GM19438 (cell line): ENCODE data around the gene OCA2.
"Not testable (repeated sequence)": the region's sequence is repeated elsewhere in the genome, so short reads cannot be mapped to it uniquely, and the experiment has no call there.

Source experiments
- ATAC-seq: cut with Tn5 transposase; IDR thresholded peaks from one replicate; pipeline ENCODE4 v1.9.1; 2021; ENCODE audit warnings: low read depth; ENCODE audit not compliant: unreplicated experiment

OCA2 gene

DNA sequence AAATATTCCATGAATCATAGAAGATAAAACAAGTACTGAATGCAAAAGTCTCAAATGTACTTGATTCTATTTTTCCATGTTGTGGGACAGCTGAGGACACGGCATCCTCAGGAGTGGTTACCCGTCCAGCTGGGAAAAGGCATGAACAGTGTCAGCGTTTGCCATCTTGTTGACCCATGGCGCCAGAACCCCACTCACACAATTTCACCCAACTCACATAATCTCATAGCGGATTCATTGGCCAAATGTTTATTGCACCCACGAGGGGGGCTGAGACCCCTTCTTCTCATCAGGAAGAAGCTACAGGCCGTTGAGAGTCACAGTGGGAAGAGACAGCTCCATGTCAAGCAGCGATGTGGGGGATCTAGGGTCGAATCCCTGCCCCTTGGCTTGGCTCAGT lies 72.9 kb downstream of the OCA2 start:
- no peak for ATAC-seq

DNA sequence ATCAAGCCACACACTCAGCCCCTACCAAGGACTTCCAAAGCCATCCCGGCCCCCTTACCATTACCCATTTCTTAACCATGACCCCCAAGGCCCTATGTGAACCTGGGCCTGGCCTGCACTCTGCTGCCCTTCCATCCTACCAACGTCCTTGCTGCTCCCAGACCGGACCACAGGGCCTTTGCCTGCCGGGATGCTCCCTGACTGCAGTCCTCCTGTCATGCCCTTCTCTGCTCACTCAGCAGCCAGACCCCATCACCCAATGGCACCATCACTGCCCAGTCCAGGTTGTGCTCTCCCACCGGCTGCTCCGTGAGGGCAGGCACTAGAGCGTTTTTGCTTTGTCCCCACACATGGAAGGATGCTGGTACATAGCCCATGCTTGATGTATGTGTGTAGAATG lies 73.7 kb downstream of the OCA2 start:
- ATAC-seq: no peak

DNA sequence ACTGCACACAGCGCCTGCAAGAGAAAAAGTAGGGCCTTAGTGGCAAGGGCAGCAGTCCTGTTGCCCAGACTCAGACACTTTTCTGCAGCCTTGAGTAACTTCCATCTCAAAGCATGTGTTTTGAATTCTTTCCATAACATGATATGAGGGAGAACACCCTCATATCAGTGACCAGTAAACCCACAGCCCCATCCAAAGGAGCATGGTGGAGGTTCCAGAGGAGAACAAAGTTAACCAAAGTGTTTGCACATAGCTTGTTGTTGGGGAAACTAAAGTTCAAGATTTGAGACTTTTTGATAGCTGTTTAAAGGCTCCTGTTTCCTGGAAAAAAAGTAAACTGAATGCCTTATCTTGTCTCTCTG lies 74.2 kb downstream of the OCA2 start:
- no peak for ATAC-seq

DNA sequence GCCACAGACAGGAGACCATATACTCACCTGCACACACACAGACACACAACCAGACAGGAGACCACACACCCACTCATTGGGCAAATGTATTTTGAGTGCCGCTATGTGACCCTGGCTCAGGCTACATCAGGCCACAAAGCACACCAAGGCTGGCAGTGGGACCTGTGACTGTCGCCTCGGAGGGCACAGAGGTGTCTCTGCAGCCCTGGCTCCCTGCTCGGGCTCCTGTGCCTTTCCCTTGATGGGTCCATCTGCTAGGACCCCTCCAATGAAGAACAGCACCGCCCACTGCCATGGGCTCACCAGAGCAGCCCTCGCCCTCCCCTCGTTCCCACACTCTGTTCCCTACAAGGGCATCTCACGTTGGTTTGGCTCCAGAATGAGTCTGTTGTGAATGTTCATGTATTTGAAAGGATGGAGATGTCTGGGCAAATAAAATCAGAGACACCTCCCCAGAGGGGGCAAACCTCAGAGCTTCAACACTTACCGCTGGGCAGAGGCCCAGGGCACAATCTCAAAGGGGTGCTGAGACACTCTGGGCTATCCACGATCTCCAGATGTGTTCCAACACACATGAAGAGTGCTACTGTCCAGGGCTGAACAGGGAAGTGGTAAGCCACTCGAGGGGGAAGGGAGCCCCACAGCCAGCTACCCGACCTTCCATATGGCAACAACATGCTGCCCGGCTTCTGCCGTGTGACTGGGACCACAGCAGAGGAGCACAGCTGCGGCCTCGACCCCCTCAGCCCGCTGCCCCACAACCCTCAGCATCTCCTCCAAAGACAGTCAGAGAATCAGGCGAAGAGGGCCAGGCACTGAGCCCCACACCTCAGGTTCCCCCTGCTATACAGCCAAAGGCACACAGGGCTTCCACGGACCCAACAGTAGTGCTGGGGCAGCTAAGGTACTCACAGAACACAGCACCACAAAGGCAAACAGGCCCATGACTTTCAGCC lies 74.9 kb downstream of the OCA2 start:
- ATAC-seq: no peak

DNA sequence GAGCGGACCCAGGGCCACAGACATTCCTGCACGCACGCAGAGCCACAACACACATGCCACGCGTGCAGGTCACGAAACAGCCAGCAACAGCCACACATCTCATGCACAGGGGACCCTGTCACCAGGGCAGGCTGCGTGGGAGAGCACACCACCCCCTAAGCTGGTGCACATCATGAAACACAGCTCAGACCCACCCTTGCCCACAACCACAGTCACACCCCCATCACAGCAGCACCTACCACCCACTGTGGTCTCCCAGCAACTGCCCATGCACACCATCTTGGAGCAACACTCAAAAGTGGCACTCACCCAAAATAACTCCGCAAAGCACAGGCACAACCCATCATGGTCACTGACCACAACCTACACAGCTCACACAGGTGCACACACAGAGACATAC lies 75.7 kb downstream of the OCA2 start:
- no peak for ATAC-seq

DNA sequence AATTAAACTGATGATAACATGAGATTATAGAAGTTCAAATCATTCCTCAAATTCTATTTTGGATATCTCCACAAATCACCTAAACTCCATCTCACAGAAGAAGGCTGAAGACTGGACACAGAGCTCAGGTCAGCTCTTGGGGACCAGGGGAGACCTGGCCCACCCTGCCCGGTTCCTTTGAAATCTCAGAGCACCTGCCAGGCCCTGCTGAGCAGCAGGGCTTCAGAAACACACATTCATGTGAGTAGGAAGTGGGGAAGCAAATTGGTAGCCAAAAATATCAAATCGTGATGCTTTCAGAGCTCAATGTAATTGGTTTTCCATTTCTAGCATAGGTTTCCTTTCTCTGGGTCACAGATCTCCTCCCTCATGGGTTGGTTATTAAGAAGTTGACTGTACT lies 76.2 kb downstream of the OCA2 start:
- ATAC-seq: no peak

DNA sequence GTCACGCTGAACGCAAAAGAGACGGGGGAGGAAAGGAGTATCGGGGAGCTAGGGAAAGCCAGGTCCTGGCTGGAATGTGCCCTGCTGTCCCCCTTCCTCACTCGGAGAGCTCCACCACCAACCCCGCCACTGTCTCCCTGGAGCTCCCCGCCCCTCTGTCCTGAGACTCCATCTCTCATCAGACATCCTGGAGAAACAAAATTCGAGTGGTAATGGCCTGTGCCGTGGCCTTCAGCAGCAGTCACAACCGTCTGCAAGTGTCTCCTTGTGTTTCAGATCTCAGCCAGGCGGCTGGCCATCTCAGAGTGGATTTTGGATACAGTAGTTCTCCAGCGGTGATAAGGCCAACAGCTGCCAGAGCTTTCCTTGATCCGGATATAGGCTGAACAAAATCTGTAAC lies 76.9 kb downstream of the OCA2 start:
- ATAC-seq: no peak

DNA sequence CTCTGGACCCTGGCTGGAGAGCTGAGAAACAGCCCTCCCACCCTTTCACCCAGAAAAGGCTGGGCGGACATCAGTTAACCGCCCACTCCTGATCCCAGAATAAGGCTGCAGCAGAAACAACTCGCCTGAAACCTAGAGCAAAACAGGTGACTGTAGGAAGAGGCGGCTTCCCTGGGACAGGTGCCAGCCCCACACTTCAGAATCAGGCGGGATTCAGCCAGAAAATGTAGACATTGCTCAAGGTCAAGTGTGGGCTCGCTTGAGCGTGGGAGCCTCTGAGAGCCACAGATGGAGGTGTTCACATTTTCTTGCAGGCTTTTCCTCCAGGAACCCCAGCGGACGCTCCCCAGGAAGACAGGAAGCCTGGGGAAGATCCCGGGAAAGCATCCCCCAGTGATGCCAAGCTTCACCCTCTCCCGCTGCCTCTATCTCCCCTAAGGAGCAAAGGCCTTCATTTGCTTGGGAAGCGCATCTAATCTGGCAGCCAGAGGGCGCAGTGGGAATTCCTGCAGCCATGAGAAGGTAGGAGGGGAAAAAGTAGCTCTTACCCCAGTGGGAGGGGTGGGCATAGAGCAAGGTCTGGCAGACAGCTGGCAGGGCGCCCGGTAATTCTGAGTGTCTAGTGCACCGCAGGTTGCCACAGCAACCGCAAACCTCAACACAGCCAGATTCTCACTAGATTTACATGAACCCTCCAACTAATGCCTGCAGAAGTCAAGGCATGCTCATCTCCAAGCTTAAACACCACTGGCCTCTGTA lies 77.7 kb downstream of the OCA2 start:
- no peak for ATAC-seq

DNA sequence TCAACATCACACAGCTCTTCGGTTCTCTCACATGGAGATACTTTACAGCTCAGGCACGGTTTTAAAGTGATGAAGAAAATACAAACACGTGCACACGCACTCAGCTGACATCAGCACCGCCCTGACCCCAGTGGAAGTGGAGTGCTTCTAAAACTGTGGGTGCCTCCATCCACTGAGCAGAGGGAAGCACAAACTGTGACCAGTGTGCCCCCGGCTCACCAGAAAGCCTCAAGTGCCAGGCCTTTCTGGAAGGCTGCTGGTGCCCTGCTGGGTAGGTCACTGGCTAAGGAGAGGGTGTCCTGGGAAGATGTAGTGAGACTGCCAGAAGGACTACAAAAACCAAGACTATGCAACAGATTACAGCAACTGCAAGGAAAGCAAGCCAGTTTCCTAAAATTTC lies 78.5 kb downstream of the OCA2 start:
- ATAC-seq: no peak

DNA sequence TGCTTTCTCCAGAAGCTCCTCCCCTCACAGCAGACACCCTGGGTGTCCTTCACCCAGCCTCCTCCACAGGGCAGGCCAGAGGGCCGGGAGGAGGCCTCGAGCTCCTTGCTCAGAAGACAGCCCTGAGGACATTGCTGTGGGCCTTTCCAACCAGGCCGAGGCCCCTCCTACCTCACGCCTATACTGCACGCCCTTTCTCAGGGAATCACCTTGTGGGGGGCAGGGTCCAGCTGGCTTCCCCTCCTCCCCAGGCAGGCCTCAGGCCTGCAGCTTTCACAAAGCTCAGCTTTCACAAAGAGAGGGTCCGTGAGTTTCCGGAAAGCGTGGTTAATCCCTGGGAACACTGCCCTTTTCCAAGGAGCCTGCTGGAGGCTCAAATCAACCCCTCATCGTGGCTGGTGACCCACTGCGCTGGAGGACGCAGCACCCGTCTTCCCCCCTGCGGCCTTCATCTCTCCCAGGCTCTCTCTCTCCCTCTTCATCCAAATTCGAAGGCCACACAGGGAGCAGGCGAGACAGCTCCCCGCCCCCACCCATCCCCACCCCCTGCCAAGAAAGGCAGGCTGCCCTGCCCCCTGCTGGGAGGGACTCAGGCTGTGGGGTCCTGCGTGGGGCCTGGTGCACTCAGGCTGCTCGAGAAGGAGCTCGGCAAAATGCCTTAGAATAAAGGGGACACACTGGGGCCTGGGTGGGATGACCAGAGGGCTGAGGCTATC lies 79.4 kb downstream of the OCA2 start:
- no peak for ATAC-seq

DNA sequence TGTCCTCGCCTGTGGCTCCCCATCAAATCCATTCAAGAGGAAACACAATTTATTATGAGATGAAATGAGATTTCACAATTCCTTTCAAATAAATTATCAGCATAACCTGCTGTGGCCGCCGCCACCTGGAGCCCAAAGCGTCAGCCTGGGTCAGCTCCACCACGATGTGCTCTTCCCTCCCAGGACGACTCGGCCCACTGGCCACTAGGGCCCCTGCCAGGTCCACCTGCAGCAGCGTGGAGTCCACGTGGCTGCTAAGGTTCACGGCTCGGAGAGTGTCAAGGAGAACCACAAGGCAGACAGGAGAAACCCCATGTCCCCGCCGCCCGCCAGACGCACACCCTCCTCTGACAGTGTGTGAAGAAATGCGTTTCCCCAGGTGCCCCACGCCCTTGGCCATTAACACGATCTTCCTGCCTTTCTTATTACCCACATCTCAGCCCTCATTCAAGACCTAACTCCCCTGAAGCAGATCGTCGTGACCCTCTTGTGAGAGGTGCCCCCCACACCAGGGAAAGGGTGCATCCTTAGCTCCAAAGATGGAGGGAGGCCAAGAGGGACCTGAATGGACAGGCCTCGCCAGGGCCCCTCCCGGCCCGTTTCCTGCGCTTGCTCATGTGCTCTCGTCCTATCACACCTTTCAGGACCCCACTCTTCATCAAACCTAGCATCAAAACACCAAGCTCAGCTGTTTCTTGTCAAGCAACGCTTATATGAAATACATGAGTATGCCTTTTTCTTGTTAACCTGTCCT lies 80.6 kb downstream of the OCA2 start:
- no peak for ATAC-seq

DNA sequence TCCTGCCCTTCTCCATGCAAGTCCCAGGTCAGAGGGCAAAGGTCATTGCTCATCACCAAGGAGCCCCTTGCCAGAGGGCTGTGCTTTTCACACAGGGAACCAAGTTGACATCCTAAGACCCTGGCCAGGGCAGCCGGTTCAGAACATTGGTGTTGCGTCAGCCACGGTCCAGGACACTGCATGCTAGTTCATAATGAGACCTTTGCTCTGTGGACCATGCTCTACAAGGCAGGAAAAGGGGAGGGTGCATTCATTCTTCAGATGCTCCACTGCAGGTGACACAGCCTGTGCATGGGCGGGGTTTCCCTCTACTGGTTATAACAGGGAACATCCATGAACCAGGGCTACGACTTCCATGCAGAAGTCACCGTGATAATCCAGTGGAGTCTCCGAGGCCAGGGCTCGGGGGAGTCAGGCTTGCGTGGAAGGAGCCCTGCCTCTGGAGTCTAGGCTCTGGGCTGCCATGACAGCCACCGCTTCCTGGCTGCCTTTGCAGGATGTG lies 81.6 kb downstream of the OCA2 start:
- no peak for ATAC-seq

DNA sequence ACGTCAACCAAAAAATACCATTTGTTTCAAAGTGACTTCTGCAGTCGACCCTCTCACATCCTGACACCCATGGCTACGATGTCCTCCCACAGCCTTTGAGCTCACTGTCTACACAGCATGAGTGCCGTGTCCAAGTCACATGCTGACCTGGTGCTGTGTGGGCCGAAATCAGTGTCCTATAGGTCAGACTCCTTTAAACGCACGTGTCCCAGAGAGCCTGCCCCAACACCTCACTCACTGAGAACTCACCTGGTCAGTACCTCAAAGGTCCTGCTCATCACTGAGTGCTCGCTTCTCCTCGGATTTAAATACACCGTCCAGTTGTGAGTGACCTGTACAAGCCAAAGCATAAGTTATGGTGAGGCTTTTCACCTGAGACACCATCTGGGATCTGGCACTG lies 83.3 kb downstream of the OCA2 start:
- ATAC-seq: no peak

DNA sequence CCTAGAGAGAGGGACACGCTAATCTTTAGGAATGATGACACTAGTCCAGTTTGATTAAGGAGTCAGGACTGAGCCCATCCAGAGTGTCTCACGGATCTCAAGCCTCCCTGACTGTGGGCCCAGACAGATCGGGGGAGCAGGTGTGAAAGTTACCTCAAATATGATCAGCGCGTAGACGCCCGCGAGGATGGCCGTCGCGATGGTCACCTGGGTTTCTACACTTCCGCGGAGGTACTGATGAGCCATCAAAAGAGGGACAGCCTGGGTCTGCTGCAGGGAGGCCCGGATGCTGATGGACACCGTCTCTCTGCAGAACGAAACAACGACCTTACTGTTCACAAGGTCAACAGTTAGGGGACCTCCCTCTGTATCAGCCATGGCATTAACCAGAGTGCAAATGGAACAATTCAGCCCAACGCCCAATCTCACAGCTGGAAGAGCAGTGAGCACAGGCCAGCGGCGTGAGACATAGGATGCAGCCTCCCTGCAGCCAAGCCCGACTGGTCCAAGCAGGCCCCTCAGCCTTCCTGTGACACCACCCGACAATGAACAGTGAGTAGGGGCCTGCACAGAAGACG lies 84.4 kb downstream of the OCA2 start:
- ATAC-seq: no peak

DNA sequence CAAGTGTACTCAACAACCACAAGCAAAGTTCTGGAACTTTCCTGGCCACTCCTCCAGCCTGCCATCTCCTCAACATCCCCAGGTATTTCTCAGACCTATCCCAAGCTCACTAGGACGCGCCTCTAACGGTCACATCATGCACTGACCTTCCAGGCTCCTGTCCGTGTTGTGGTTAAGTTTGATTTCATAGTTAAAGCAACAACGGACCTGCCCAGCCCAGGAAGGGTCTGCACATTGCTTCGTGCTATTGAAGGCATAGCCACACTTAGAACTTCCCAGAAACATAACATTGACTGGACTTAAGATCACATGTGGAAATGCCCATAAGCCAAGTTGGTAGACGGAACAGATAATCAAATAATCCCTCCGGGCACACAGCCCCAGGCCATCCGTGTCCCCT lies 85.1 kb downstream of the OCA2 start:
- ATAC-seq: no peak

DNA sequence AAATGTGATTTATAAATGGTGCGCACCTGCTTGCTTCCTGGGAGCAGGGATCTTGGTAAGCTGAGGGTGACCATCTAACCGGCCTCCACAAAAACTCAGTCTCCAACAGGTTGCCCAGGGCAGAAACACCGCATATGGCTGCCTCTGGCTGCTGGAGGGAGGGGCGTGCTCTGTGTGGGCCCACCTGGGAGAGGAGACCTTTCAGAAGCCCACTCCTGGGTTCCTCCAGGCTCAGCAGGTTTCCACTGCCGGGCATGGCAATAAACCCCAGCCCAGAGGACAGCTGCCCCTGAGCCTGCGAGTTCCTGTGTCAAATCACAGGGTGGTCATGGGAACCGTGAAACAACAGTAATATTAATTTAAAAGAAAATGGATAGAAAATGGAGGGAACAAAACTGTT lies 85.6 kb downstream of the OCA2 start:
- ATAC-seq: no peak

DNA sequence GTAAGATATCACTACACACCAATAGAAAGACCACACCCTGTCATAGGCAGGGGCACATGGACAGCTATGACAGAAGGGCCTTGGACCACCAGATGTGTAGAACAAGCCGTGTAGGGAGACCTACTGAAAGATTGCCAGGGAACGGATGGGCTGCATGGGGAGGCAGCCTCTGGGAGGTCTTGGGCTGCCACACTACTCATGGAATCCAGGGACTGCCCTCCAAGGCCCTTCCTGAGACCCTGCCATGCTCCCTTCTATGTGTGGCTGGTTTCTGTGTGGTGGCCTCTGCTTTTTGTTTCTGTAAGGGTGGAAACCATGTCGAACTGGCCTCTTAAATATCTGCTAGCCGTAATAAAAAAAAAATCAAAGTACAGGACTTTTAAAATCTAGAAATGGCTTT lies 86.9 kb downstream of the OCA2 start:
- ATAC-seq: no peak

DNA sequence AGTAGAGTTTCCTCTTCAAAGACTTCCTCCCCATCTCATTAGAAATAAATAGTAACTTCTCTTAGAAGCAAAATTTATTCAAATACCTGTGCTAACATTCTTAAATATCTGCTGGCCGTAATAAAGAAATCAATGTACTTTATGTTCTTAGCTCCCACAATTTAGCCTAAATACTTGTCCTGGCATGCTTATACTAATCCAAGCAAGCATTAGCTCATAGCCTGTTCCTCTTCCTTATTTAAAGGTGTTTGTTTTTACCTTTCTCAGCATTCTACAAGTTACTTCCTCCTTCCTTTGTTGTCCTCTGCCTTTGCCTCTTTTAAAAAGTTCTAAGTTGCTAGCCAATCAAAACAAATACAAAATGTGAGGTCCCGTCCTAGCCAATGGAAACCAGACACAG lies 90.9 kb downstream of the OCA2 start:
- not testable (repeated sequence) for ATAC-seq

DNA sequence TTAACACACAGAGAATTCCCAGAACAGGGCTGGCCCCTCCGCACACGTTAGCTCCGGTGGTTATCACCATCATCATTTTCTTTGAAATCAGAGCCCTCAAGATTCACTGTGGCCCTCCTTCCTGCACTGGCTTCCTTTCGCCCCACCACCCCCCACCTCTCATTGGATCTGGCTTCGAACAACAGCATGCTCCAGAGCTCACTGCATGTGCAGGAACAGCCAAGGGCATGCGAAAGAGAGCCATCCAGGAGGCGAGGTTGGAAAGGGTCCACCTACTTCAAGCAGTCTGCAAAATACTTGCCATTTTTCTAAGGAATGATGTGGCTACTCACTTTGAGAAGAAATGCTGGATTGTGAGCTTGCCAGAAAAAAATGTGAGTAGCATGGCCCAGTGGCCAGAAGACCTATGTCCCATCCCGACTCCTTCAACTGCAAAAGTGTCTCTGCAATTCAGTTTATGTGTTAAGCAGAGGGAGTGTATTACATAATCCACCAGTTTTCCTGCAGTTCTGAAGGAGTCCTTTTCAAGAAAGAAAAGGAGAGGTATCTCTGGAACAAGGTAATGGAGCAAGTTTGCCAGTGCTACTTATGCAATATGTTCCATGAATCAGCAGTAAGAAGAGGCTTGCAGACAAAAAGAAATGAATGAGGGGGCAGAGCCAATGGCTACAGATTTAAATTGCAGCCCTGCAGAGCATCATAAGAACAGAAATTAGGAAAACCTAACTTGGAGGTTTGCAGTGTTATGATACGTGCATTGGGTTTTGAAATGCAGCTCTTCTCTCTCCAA lies 92.8 kb downstream of the OCA2 start:
- no peak for ATAC-seq
